MCF 10A (cell line): ENCODE results near the gene CAMK4. TPM values are rescaled to one million over a fixed set of nuclear protein-coding genes. Genes with fewer than 3 reads are reported as not detected.

ENCODE experiments used
- BruUV-seq: library from RNA; stranded (reverse); fragments of 400-500 nt; replicated peaks from 2 replicates; lab custom pipeline; 2021; lab: Mats Ljungman, UMichigan
- CTCF ChIA-PET: fragments of 300-600 bp; sonication (Branson Sonifier 250); formaldehyde crosslinking; extraction: SDS; loops from one replicate; lab custom pipeline; 2021; ENCODE audit warnings: antibody characterized with exemption, inconsistent platforms; lab: Yijun Ruan, JAX
- POLR2A ChIA-PET: fragments of 300-600, 350-650 bp; sonication (Branson Sonifier 250); formaldehyde crosslinking; extraction: SDS; loops from one replicate; lab custom pipeline; 2020; ENCODE audit warnings: antibody characterized with exemption, inconsistent platforms; lab: Yijun Ruan, JAX
- DNase-seq: peaks from one replicate; pipeline ENCODE4 v3.0.0-alpha.2; 2018; ENCODE audit not compliant: unreplicated experiment
- H3K27ac Mint-ChIP-seq: one replicate; pipeline ENCODE4 v1.8.0; 2022; ENCODE audit warnings: mild to moderate bottlenecking, low read depth, mixed read lengths; ENCODE audit not compliant: unreplicated experiment
- H3K27me3 Mint-ChIP-seq: one replicate; pipeline ENCODE4 v1.8.0; 2022; ENCODE audit warnings: mixed read lengths; ENCODE audit not compliant: insufficient read depth, unreplicated experiment
- H3K36me3 Mint-ChIP-seq: one replicate; pipeline ENCODE4 v1.8.0; 2022; ENCODE audit warnings: mild to moderate bottlenecking, moderate library complexity, mixed read lengths; ENCODE audit not compliant: insufficient read depth, unreplicated experiment
- H3K4me1 Mint-ChIP-seq: one replicate; pipeline ENCODE4 v1.8.0; 2022; ENCODE audit warnings: mixed read lengths; ENCODE audit not compliant: insufficient read depth, unreplicated experiment
- H3K4me3 Mint-ChIP-seq: one replicate; pipeline ENCODE4 v1.8.0; 2022; ENCODE audit warnings: mild to moderate bottlenecking, moderate library complexity, mixed read lengths; ENCODE audit not compliant: unreplicated experiment
- H3K9me3 Mint-ChIP-seq: one replicate; pipeline ENCODE4 v1.8.0; 2022; ENCODE audit warnings: mixed read lengths; ENCODE audit not compliant: unreplicated experiment
- CTCF ChIP-seq: fragments of 200-600 bp; IDR thresholded peaks from one replicate; pipeline ENCODE4 v1.8.0; 2022; ENCODE audit warnings: antibody characterized with exemption, mild to moderate bottlenecking; ENCODE audit not compliant: unreplicated experiment
- intact Hi-C: fragments of 100-400 bp; cut with micrococcal nuclease; formaldehyde crosslinking; loops from 2 replicates; pipeline ENCODE4 v1.14.1; 2022
- total RNA-seq: library from RNA; stranded (reverse); gene quantifications from 2 replicates; pipeline ENCODE4 v1.2.3, GENCODE V29; 2022

CAMK4 gene
- total RNA-seq, 1 experiment from 2014 or later: 0.21 TPM

- Mint-ChIP-seq H3K4me1 (no peaks in the 10 kb centered on the region), H3K4me3 (no peak overlapping the region), H3K27me3 (no peaks in the 10 kb centered on the region), H3K36me3 (no peaks in the 10 kb centered on the region), H3K27ac (no peak overlapping the region), H3K9me3 (no peaks in the 10 kb centered on the region)
- CTCF ChIA-PET: no interaction called here
- POLR2A ChIA-PET: no interaction called here
- DNase-seq: peak; percentile 42
- BruUV-seq: no TSS peak
- intact Hi-C loops: no loop called here
- no peak for TF ChIP-seq CTCF
These were observed 160.0 kb downstream of the CAMK4 start for GRCh38 chr5:111384220-111384619.

GRCh38 chr5:111385051-111385450, 160.9 kb downstream of the CAMK4 start:
- intact Hi-C loops: no loop called here
- POLR2A ChIA-PET: no interaction called here
- TF ChIP-seq CTCF: no peak

GRCh38 chr5:111385970-111386831, 162.0 kb downstream of the CAMK4 start:
- H3K9me3 Mint-ChIP-seq: no peaks in the 10 kb centered on the region
- intact Hi-C loops: no loop called here
- ChIA-PET POLR2A (no interaction called here), CTCF (interaction anchor here (1.4 kb wide), 1 partner anchor 16 kb away, joined by 3 read pairs; no protein-coding TSS in a partner anchor)
- H3K27me3 Mint-ChIP-seq: no peaks in the 10 kb centered on the region
- no peak overlapping the region for H3K4me3 Mint-ChIP-seq
- no TSS peak for BruUV-seq
- no peak overlapping the region for H3K27ac Mint-ChIP-seq
- no peak for DNase-seq
- H3K4me1 Mint-ChIP-seq: no peaks in the 10 kb centered on the region
- no peak for TF ChIP-seq CTCF
- H3K36me3 Mint-ChIP-seq: no peaks in the 10 kb centered on the region

More at GRCh38 chr5:111385051-111385450, 160.9 kb downstream of the CAMK4 start:
- CTCF ChIA-PET: interaction anchor here (0.6 kb wide), 1 partner anchor 661 kb away, joined by 3 read pairs; no protein-coding TSS in a partner anchor
- no TSS peak for BruUV-seq
- Mint-ChIP-seq H3K36me3 (no peaks in the 10 kb centered on the region), H3K9me3 (no peaks in the 10 kb centered on the region), H3K27ac (no peak overlapping the region), H3K4me3 (no peak overlapping the region), H3K27me3 (no peaks in the 10 kb centered on the region), H3K4me1 (no peaks in the 10 kb centered on the region)
- no peak for DNase-seq

- H3K9me3 Mint-ChIP-seq: no peaks in the 10 kb centered on the region
- no TSS peak for BruUV-seq
- CTCF ChIA-PET: interaction anchor here (1.4 kb wide), 1 partner anchor 15 kb away, joined by 3 read pairs; no protein-coding TSS in a partner anchor
- no peak overlapping the region for H3K4me3 Mint-ChIP-seq
- no peak for DNase-seq
- TF ChIP-seq CTCF: no peak
- intact Hi-C loops: no loop called here
- no peaks in the 10 kb centered on the region for H3K27me3 Mint-ChIP-seq
- H3K36me3 Mint-ChIP-seq: no peaks in the 10 kb centered on the region
- no peak overlapping the region for H3K27ac Mint-ChIP-seq
- H3K4me1 Mint-ChIP-seq: no peaks in the 10 kb centered on the region
- POLR2A ChIA-PET: no interaction called here
These were observed 162.6 kb downstream of the CAMK4 start for GRCh38 chr5:111386832-111387162.
